GM12801 (cell line): ENCODE results near the gene DLG4.

Experiments used
- TF ChIP-seq, protein P1 (sequence below): IDR thresholded peaks from one replicate; pipeline ENCODE4 v1.5.1; 2011; ENCODE audit warnings: control low read depth; ENCODE audit not compliant: insufficient read length; ENCODE audit errors: extremely low read depth

DLG4 gene

DNA sequence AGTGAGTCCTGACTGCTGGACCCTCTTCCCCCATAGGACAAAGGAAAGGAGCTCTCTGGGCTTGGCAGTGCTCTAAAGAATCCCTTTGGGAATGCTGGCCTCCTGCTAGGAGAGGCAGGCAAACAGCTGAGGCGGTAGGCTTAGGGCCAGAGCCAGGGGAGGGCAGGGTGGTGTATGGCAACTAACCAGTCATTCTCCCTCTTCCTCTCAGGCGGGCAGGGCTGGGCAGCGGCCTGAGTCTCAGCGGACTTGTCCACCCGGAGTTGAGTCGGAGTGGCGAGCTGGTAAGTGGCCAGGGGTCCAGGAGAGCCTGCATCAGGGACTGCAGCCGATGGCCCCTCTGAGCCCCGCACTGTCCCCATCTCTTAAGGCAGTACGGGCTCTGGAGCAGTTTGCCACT lies 4.5 kb upstream of the DLG4 start:
- TF ChIP-seq, protein P1, sequence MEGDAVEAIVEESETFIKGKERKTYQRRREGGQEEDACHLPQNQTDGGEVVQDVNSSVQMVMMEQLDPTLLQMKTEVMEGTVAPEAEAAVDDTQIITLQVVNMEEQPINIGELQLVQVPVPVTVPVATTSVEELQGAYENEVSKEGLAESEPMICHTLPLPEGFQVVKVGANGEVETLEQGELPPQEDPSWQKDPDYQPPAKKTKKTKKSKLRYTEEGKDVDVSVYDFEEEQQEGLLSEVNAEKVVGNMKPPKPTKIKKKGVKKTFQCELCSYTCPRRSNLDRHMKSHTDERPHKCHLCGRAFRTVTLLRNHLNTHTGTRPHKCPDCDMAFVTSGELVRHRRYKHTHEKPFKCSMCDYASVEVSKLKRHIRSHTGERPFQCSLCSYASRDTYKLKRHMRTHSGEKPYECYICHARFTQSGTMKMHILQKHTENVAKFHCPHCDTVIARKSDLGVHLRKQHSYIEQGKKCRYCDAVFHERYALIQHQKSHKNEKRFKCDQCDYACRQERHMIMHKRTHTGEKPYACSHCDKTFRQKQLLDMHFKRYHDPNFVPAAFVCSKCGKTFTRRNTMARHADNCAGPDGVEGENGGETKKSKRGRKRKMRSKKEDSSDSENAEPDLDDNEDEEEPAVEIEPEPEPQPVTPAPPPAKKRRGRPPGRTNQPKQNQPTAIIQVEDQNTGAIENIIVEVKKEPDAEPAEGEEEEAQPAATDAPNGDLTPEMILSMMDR, result no peak

DNA sequence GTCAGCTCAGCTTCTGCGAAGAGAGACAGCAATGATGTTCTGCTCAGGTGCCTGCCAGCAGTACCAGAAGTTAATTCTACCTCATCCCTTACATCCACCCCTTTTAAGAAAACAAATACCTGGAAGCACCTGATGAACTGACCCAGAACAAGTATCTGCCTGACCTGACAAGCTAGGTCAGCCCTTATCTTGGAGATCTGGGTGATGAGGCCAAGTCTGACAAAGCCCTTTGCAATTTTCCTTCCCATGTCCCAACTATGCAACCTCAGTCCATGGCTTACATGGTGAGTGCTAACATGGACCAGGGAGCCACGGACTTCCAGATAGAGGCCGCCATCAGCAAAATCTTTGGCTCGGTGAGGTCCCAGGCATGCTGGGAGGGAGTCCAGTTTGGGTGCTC lies 3.7 kb upstream of the DLG4 start:
- TF ChIP-seq, protein P1, result no peak

DNA sequence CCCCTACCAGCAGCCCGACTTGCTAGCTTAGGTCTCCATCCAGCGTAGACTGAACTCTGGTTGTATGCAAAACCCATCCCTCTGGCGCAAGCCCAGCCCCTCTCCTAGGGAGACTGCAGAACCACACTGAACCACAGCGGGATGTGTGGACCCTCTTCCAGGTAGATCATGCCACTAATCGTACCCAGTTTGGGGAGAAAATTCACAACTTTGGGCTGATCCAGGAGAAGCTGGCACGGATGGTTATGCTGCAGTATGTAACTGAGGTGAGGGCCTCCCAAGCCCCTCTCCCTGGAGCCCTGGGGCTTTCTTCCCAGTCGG lies 3.3 kb upstream of the DLG4 start:
- TF ChIP-seq, protein P1, result no peak

DNA sequence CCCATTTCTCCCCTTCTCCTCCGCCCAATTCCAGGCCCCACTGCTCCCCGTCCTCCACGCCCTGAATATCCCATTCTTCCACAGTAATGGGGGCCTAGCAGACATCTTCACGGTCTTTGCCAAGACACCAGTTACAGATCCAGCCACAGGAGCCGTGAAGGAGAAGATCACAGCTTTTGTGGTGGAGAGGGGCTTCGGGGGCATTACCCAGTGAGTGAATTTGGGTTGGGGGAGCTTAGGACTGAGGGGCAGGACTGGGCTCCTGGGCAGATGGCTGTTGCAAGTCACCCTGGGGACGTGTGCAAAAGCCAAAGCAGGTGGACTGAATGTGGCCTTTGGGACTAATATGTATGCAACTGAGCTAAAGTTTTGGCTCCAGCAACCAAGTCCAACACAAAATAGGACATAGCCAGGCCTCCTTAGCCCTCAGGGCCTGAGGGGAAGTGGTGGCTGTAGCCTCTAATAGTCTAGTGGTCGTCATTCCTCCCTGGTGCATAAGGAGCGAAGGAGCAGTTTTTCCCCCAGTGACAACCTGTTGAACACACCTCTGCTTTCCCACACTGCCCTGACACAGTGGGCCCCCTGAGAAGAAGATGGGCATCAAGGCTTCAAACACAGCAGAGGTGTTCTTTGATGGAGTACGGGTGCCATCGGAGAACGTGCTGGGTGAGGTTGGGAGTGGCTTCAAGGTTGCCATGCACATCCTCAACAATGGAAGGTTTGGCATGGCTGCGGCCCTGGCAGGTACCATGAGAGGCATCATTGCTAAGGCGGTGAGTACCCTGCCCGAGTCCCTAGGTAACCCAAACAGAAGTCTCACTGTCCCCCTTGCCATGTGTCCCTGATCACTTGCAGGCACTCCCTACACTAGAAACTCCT lies 2.7 kb upstream of the DLG4 start:
- TF ChIP-seq, protein P1, result no peak

DNA sequence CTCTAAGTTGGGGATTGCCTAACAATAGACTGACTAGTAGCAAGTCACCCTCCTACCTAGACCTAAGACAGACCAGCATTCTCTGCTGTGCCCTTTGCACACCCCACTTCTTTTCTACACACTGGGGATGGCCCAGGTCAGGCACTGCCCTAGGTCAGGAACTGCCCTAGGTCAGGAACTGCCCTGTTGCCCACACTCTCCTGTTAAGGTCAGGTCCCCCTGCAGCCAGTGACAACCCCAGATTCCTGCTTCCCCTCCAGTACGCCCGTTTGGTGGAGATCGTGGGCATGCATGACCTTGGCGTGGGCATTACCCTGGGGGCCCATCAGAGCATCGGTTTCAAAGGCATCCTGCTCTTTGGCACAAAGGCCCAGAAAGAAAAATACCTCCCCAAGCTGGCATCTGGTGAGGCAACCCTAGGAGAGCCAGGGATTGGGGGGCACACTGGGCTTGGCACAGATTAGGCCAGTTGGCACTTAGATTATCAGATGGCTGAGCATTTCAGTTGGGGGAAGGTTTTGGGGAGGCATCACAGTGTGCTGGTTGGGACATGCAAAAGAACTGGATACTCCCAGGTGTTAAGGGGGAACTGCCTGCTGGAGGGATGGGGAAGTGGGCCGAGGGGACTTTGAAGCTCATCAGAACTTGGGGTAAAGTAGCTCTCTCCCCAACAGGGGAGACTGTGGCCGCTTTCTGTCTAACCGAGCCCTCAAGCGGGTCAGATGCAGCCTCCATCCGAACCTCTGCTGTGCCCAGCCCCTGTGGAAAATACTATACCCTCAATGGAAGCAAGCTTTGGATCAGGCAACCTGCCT lies 1.8 kb upstream of the DLG4 start:
- TF ChIP-seq, protein P1, result no peak

DNA sequence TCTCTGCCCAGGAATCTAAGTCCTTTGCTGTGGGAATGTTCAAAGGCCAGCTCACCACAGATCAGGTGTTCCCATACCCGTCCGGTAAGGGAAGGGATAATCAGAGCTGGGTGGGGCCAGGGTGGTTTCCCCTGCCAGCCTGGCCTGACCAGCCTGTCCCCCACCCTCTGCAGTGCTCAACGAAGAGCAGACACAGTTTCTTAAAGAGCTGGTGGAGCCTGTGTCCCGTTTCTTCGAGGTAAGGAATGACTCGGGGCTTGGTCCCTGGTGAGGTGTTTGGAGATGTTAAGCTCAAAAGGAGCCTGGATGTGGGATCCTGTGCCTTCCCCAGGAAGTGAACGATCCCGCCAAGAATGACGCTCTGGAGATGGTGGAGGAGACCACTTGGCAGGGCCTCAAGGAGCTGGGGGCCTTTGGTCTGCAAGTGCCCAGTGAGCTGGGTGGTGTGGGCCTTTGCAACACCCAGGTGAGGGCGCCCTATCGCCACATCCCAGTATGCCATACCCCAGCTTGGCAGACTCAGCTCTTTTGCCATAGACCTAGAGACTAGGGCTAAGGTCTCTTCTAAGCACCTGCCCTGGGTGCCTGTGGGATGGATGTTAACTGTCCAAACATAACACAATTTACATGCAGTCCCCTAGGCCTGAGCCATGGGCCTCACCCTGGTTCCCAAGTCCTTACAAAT lies 1.1 kb upstream of the DLG4 start:
- TF ChIP-seq, protein P1, result no peak

DNA sequence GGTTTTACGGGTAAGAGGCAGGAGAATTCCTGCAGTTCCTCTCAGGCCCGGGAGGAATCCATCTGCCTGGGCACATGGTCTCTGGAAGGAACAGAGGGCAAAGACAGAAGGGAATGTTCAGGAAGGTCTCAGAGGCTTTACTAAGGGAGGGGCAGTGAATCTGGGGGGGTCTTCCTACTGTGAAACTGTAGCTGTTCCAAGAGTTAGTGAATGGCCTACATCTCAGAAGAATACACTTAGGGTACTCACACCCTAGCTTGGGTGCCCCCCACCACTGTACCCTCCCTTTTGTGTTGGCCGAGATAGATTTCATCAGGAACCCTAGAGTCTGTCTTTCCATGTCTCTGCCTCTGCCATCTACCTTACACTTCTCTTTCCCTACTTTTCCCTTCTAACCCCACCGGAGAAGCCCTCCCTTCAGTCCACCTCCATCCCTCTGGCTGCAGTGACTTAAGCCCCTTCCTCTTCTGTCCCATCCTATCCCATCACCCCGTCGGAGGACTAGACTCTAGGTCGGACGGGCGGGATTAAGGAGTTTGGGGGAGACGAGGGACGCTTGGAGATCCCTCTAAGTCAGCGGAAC lies 316 bp downstream of the DLG4 start:
- TF ChIP-seq, protein P1, result no peak
